ENCODE data around the gene ARHGAP15. TPM values are rescaled to one million over a fixed set of nuclear protein-coding genes. Genes with fewer than 3 reads are reported as not detected.

Gene ARHGAP15
- total RNA-seq, 2 donors from 2014 or later = 0.86 TPM; not detected in 1

DNA sequence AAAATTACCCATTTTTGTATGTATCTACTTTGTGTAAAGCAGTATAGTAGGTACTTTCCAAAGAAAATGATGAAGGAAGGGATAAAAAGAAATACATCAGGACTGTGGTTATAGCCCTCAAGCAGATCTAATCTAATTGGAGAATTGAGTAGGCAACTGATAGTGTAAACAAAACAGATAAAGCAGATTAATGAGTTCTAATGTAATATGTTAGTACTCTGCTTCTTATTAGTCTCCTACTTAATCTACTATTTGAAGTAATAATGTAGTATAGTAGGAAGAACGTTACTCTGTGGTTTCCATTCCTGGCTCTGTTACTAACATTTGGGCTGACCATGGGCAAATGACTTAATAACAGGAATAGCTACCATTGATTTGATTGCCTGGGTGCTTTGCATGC, 250.7 kb downstream of the ARHGAP15 start:
- no peaks in the 10 kb centered on the region for H3K9me3 Mint-ChIP-seq
- no peak for DNase-seq
- H3K27ac Mint-ChIP-seq = no peak overlapping the region

DNA sequence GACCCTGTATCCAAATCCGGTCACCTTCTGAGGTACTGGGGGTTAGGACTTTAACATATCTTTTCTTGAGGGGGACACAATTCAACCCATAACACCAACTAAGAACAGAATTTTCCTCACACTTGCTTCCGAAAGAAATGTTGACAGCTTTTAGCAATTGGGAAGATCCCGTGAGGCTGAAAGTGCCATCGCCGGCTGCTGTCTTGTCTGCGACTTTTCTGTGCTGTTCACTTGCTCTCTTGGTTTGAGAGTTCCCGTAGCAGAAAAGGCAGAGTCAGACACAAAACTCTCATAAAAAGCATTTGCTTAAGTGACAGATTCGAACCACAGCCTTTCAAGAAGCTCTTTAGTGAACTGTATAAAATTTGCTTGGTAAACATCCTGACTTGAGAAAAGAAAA, 253.4 kb downstream of the ARHGAP15 start:
- Histone ChIP-seq H3K27ac (ENCODE audit: low read depth, low read length) (no peak overlapping the region), H3K4me1 (ENCODE audit: control insufficient read depth, insufficient read depth, low read length) (no peaks in the 10 kb centered on the region), H3K9me3 (ENCODE audit: control insufficient read depth, low read length) (no peaks in the 10 kb centered on the region), H3K9ac (ENCODE audit: extremely low read depth, low read length, poor library complexity, severe bottlenecking) (no peak overlapping the region), H3K27me3 (ENCODE audit: control insufficient read depth, insufficient read depth, low read length, poor library complexity, severe bottlenecking) (no peaks in the 10 kb centered on the region), H3K36me3 (ENCODE audit: control insufficient read depth, insufficient read depth, low read length) (no peaks in the 10 kb centered on the region), H3K4me3 (ENCODE audit: low read length) (no peak overlapping the region)
- peaks cover 10% of the 10 kb centered on the region for H3K4me1 Mint-ChIP-seq
- no peaks in the 10 kb centered on the region for H3K36me3 Mint-ChIP-seq (ENCODE audit: low read depth)
- no peaks in the 10 kb centered on the region for H3K27me3 Mint-ChIP-seq (ENCODE audit: insufficient read depth)
- H3K4me3 Mint-ChIP-seq = no peak overlapping the region
- no peaks in the 10 kb centered on the region for H3K9me3 Mint-ChIP-seq
- H3K27ac Mint-ChIP-seq = no peak overlapping the region
- TF ChIP-seq, protein P1, sequence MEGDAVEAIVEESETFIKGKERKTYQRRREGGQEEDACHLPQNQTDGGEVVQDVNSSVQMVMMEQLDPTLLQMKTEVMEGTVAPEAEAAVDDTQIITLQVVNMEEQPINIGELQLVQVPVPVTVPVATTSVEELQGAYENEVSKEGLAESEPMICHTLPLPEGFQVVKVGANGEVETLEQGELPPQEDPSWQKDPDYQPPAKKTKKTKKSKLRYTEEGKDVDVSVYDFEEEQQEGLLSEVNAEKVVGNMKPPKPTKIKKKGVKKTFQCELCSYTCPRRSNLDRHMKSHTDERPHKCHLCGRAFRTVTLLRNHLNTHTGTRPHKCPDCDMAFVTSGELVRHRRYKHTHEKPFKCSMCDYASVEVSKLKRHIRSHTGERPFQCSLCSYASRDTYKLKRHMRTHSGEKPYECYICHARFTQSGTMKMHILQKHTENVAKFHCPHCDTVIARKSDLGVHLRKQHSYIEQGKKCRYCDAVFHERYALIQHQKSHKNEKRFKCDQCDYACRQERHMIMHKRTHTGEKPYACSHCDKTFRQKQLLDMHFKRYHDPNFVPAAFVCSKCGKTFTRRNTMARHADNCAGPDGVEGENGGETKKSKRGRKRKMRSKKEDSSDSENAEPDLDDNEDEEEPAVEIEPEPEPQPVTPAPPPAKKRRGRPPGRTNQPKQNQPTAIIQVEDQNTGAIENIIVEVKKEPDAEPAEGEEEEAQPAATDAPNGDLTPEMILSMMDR (conservative IDR thresholded peaks at IDR 0.05) = no peak
- no peak for DNase-seq
- 90 to 94% methylated on average over 7 to 8 of the region's 8 CpGs for WGBS, 2 experiments (ENCODE audit: insufficient coverage in 1 of 2, insufficient read length in 1 of 2)

More for the DNA sequence above, 250.7 kb downstream of the ARHGAP15 start:
- Histone ChIP-seq H3K9ac (ENCODE audit: extremely low read depth, low read length, poor library complexity, severe bottlenecking) (no peak overlapping the region), H3K27me3 (ENCODE audit: control insufficient read depth, insufficient read depth, low read length, poor library complexity, severe bottlenecking) (no peaks in the 10 kb centered on the region), H3K4me3 (ENCODE audit: low read length) (no peak overlapping the region), H3K4me1 (ENCODE audit: control insufficient read depth, insufficient read depth, low read length) (no peaks in the 10 kb centered on the region), H3K36me3 (ENCODE audit: control insufficient read depth, insufficient read depth, low read length) (no peaks in the 10 kb centered on the region), H3K27ac (ENCODE audit: low read depth, low read length) (no peak overlapping the region), H3K9me3 (ENCODE audit: control insufficient read depth, low read length) (no peaks in the 10 kb centered on the region)
- Mint-ChIP-seq H3K4me1 (no peaks in the 10 kb centered on the region), H3K4me3 (no peak overlapping the region), H3K36me3 (ENCODE audit: low read depth) (no peaks in the 10 kb centered on the region), H3K27me3 (ENCODE audit: insufficient read depth) (no peaks in the 10 kb centered on the region)
- TF ChIP-seq, protein P1 (conservative IDR thresholded peaks at IDR 0.05) = no peak
- 96% methylated on average over 1 of the region's 1 CpG; no CpG with 5 or more reads in 1 of the 2 experiments for WGBS, 2 experiments (ENCODE audit: insufficient coverage in 1 of 2, insufficient read length in 1 of 2)

DNA sequence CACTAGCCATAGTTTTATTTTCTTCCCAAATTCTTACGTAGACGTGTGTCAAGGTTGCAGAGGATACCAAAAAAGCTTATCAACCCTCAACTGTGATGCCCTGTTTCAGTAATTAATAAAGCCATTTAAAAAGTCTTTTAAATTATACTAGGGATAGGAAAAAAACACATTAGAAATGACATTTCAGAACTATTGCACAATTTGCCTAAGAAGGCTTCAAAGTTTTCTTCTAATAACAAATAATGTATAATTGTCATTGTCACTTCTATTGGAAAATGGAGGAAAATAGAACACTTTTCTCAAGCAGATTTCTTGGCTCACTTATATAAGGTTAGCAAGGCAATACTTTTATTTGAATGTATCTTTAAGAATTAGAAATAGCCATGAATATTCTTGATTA, 253.8 kb downstream of the ARHGAP15 start:
- H3K9me3 ChIP-seq (ENCODE audit: control insufficient read depth, low read length) = no peaks in the 10 kb centered on the region
- H3K9me3 Mint-ChIP-seq = no peaks in the 10 kb centered on the region
- no peak overlapping the region for H3K27ac Mint-ChIP-seq
- WGBS, 2 experiments (ENCODE audit: insufficient coverage in 1 of 2, insufficient read length in 1 of 2) = 92 to 94% methylated on average over 2 of the region's 2 CpGs
- DNase-seq = no peak
- H3K4me3 ChIP-seq (ENCODE audit: low read length) = no peak overlapping the region
- no peaks in the 10 kb centered on the region for H3K27me3 ChIP-seq (ENCODE audit: control insufficient read depth, insufficient read depth, low read length, poor library complexity, severe bottlenecking)
- H3K36me3 ChIP-seq (ENCODE audit: control insufficient read depth, insufficient read depth, low read length) = no peaks in the 10 kb centered on the region
- no peaks in the 10 kb centered on the region for H3K27me3 Mint-ChIP-seq (ENCODE audit: insufficient read depth)
- no peak overlapping the region for H3K9ac ChIP-seq (ENCODE audit: extremely low read depth, low read length, poor library complexity, severe bottlenecking)
- H3K36me3 Mint-ChIP-seq (ENCODE audit: low read depth) = no peaks in the 10 kb centered on the region
- H3K4me1 ChIP-seq (ENCODE audit: control insufficient read depth, insufficient read depth, low read length) = no peaks in the 10 kb centered on the region
- no peak overlapping the region for H3K27ac ChIP-seq (ENCODE audit: low read depth, low read length)
- H3K4me1 Mint-ChIP-seq = peaks cover 12% of the 10 kb centered on the region
- TF ChIP-seq, protein P1 (conservative IDR thresholded peaks at IDR 0.05) = no peak
- no peak overlapping the region for H3K4me3 Mint-ChIP-seq
